Fibroblast of pulmonary artery (primary cell): ENCODE measurements around the gene DHX16.

Source experiments
- DNase-seq: peaks from one replicate; pipeline ENCODE4 v3.0.0-alpha.2; 2010; ENCODE audit warnings: low read depth
- H3K4me3 ChIP-seq: replicated peaks from 2 replicates; pipeline ENCODE4 v1.5.1; 2011; ENCODE audit warnings: low read depth, mild to moderate bottlenecking, control low read depth, low read length, moderate library complexity
- CTCF ChIP-seq: IDR thresholded peaks from 2 replicates; pipeline ENCODE4 v1.5.1; 2011; ENCODE audit warnings: mild to moderate bottlenecking, control low read depth, low read length, inconsistent platforms; ENCODE audit errors: missing control alignments

Gene DHX16

GRCh38 chr6:30619561-30619960 lies 53.2 kb downstream of the DHX16 start:
- no peak for TF ChIP-seq CTCF
- no peak for DNase-seq

GRCh38 chr6:30618270-30618797 lies 54.5 kb downstream of the DHX16 start:
- no peak for DNase-seq
- H3K4me3 ChIP-seq, result peak overlapping the region; percentile 92
- no peak for TF ChIP-seq CTCF

More at GRCh38 chr6:30619561-30619960, 53.2 kb downstream of the DHX16 start:
- no peak overlapping the region for H3K4me3 ChIP-seq

GRCh38 chr6:30617565-30618269 lies 55.1 kb downstream of the DHX16 start, which contains the start of gene MRPS18B:
Gene MRPS18B, plus strand, starts transcription at chr6:30617840. Its CDS starts 26 bp downstream, at chr6:30617866.
- no peak for TF ChIP-seq CTCF
- DNase-seq, result peak; percentile 99
- H3K4me3 ChIP-seq, result peak within 1 kb of the TSS; percentile 92

- peak; percentile 100 for DNase-seq
- no peak for TF ChIP-seq CTCF
Measured at GRCh38 chr6:30616811-30617564, 55.8 kb downstream of the DHX16 start, which contains the start of gene PPP1R10. Gene PPP1R10, minus strand, starts transcription at chr6:30617243. Its CDS starts 7,299 bp downstream, at chr6:30609944.

GRCh38 chr6:30615958-30616810 lies 56.6 kb downstream of the DHX16 start:
- peak; percentile 41 for DNase-seq
- TF ChIP-seq CTCF, result no peak
- H3K4me3 ChIP-seq, result peak overlapping the region; percentile 90

More at GRCh38 chr6:30616811-30617564, 55.8 kb downstream of the DHX16 start, which contains the start of gene PPP1R10:
- peak within 1 kb of the TSS; percentile 92 for H3K4me3 ChIP-seq

- peak overlapping the region; percentile 90 for H3K4me3 ChIP-seq
- DNase-seq, result peak; percentile 94
- TF ChIP-seq CTCF, result no peak
Measured at GRCh38 chr6:30615219-30615957, 57.4 kb downstream of the DHX16 start.
